ENCODE measurements around the gene ALLC.

Gene ALLC

DNA sequence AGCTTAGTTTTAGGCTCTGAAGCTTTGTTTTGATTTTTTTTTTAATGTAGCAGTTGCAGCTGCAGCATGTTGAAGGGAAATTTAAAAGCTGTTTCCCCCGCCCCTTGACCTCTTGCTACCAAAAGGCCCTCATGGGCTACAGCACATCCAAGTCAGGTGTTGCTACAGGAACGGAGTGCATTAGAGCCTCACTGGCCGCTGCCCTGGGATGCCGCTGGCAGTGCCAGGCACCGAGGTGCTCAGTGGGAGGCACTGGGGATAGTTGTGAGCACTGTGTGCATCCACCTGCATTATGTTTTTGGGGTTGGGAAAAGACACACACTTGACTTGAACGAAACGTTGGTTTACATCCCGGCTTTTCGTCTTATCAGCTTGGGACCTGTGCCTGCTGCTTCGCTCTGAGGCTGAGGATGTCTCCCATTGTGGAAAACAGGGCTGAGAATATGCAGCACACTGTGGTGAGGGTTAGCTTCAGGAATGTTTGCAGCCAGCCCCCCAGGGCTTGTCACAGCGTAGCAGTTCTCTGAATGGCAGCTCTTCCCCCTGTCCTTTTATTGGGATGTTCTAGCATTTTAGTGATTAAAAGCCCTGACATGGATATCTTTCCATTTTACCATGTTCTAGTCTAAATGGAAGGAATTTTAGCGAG is 69.5 kb downstream of the ALLC start:
- DNase-seq, result no peak

DNA sequence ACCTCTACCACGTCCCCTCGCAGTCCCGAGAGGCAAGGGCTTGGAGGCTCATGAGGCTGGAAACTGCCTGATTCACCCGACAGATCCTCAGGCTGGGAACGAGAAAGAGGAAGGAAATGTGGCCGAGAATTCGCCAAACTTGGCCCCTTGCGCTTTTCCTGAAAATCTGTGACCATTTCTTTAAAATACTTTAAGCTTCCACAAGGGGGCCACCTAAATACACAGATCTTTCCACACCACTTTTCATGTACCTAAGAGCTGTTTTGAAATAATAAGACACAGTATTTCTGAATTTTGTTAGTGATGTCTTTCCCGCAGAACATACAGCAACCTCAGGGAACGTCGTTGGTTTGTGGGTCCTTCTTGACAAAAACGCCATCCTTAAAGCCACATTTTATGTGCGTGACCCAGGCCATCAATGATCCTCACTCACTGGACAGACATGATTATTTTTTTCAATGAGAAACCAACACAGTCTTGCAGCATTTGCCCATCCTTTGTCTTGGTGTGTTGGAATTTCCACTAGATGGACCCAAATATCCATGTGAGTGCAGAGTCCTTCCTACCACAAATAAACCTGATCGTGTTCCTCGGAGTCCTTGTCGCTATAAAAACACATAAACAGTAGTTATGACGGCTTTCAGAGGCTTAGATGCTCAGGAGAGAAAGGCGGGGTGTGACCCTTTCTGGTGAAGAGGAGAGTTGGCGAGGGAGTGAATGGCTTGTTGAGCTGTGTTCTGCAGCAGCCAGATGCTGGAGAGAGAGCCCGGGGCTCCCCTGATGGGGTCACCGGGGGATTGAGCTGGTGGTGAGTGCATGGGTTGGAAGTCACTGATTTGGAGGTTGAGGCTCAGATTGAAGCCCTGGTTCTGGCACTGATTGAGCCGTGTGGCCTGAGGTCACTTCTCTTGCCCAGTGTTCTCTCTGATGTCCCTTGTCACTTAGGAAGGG is 70.4 kb downstream of the ALLC start:
- no peak for DNase-seq

DNA sequence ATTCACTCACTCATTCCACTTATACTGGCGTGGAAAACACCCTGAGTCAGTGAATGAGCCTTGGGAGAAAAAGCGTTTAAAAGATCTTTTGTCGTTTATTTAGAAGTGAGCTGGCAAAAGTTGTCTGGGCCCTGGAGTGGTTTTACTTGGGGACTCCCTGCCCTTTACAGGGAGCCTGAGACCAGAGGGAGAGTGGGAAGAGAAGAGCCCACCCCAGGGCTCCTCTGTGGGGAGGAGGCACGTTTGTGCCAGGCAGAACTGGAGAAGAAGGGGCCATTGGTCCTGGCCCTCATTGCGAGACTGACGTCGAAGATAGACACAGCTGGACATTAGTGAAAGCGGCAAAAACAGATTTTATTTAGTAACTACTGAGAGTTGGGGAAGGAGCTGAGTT is 71.1 kb downstream of the ALLC start:
- no peak for DNase-seq

DNA sequence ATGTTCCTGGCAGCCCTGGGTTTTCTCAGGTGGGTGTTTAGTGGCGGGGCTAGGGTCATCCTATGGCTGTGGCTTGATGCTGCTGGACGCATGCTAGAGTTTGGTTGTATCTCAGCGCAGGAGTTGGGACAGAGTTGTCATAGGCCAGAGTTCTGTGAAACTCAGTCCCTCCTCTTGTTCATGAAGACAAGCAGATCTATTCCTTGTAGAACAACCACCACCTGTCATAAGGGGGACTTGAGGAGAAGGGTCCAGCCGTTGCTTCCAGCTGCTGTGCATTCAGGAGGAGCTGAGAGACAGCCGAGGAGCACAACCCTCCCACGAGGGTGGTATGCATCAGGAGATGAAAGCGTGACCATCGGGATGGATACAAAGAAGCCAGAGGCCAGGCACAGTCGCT is 71.8 kb downstream of the ALLC start:
- no peak for DNase-seq

DNA sequence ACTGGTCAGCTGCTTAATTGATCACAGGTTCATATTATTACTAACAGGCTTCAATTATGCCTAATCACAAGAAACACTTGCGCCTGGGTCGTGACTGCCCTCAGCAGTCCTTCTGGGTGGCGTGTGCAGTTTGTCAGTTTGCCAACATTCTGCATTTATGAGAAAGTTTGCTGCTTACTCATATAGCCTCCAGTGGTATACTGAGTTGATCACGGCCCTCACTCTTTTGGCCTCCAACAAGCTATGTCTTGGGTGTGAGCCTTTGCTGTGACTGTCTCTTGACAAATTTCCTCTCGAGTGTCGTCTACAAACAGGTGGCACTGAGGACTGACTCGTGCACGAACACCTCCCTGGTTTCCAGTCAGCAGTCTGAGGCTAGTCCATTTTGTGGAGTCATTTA is 72.6 kb downstream of the ALLC start:
- DNase-seq, result no peak

DNA sequence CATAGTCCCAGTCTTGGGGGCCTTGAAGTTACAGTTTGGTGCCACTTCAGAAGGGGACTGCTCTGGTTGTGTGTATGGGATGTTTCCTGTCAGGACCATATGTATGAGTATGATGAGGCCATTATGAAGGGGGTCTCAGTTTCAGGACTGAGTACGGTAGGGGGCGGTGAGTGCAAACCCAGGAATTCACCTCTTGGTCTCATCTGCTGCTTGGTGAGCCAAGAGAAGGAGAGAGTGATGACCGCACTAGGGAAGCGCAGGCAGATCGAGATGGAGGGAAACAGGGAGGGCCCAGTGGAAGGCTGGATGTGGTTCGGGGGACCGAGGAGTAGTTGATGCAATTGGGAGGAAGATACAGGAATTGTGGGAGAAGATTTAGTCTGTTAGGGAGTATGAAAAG is 73.8 kb downstream of the ALLC start:
- DNase-seq, result no peak

DNA sequence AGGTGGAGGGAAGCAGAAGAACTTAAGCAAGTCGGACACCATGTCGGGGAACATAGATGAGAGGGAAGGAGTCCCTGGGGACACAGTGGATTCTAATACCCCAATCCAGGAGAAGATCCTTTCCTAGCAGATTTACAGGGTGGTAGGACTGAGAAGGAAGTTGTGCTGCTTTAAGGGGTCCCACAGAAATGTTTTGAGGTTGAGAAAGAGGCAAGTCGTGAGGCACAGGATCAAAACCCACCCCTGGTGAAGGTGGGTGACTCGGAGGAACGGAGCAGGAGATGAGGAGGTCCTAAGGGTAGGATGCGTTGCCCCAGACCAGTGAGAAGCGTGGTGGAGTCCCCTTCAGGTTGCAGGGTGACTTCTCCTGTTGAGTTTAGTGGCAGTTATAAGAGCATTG is 78.1 kb downstream of the ALLC start:
- DNase-seq, result no peak

DNA sequence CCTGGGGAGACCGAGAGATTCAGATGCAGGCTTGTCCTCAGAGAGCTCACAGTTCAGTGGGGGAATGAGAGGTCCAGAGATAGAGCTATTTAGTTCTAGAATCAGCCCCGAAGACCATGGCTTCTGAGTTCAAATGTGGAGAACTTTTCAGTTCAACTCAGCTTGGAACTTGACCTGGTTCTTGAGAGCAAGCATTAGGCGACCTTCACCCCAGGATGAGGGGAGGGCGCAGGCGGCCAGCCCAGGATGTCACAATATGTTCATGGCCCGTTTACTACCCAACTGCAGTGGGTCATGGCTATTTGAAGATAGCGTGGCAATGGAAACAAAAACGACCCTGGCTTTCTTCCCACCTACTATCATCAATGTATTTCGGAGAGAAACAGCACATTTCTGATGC is 79.1 kb downstream of the ALLC start:
- no peak for DNase-seq

DNA sequence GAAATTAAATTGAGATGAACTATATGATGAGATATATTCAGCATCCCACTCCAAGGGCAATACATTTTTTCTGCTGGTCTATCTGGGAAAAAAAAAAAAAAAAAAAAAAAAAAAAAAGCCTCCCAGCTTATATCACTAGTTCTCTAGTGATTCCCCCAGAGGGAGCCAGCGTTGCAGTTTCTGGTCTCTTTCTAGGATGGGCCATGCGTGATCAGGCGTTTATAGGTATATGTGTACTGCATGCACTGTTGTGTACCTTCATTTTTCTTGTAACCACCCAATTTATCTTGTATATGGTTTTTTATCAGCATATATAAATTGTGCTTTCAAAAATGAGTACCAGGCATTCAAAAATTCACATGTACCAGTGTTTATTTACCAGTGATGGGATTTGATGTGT is 80.5 kb downstream of the ALLC start:
- no peak for DNase-seq

DNA sequence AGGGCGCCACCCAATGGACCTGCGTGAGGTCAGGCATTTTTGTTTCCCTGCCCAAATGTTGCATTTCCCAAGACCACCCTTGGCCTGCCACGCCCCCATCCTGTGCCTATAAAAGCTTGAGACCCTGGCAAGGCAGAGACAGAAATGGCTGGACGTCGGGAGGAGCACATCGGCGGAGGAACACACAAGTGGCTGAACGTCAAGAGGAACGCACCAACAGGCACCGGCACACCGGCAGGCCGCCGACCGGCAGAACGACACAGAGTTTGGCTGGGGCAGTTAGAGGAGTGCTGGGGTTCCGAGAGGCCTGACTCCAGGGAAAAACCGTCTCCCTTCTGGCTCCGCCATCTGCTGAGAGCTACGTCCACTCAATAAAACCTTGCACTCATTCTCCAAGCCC is 81.3 kb downstream of the ALLC start:
- no peak for DNase-seq

DNA sequence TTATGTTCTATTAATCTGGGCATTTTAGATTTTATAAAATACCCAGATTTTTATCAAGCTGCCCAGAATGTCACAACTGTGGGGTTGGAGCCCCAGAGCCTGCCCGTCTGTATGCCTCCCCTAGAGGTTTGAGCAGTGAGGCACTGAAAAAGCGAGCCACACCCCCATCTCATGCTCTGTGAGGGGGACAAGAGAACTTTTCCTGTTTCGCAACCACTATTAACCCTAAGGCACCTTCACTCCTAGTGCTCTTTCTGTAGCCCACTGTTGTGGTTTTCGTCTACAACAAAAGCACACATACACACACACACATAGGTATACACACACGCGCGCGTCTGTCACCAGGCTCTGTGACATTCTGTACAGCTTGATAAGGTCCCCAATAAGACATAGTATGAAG is 83.4 kb downstream of the ALLC start:
- no peak for DNase-seq

DNA sequence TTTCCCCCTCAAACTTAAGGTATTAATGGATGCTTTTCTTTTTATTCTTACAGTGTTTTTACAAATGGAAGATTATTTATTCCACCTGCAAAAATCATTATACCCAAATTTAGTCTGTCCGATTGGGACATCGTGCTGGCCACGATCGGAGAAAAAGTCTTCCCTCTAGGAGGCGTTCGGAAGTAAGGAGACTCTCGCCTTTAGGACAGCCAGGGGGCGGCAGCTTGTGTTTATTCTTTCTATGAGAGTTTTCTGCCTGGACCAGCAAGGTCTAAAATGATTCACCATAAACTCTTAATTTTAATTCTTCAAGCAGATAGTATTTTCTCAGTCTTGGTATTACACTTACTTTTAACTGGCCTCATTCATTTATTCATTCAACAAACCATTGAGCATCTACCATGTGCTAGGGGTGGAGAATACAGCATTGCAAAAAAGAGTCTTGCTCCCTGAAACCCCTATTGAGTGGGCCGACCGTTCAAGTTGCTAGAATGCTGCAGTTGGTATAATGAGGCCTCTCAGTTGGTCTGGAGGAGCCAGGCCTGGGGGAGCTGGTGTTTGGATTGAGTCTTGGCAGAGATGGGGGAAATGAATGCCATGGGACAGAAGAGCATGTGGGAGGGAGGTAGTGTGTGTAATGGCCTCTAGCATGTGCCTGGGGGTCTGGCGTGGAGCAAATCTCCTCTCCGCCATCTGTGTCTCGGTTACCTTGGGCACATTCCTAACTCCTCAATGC is 84.0 kb downstream of the ALLC start:
- DNase-seq, result no peak

DNA sequence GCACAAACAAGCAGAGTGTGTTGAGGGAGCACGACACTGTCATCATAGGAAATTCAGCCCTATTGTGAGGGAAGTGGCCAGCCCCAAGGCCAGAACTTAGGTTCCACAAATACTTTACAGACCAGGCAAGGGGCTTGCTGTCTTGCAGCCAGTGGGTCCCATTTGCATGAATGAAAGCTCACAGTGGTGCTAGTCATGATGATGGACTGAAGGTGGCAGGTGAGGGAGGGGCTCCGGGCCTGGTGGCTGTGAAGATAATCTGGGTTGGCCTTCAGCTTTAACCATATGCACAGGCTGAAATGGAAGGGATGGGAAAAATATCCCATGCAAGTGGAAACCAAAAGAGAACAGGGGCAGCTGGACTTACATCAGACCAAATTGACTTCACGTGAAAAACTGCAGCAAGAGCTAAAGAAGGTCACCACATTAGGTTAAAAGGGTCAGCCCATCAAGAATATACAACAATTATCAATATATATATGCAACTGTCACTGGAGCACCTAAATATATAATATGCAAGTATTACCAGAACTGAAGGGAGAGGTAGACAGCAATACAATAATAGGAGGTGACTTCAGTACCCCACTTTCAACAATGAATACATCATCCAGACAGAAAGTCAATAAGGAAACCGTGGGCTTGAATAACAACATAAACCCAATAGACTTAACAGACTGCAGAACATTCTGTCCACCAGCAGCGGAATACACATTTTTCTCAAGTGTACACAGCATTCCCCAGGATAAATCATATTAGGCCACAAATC is 84.9 kb downstream of the ALLC start:
- no peak for DNase-seq

DNA sequence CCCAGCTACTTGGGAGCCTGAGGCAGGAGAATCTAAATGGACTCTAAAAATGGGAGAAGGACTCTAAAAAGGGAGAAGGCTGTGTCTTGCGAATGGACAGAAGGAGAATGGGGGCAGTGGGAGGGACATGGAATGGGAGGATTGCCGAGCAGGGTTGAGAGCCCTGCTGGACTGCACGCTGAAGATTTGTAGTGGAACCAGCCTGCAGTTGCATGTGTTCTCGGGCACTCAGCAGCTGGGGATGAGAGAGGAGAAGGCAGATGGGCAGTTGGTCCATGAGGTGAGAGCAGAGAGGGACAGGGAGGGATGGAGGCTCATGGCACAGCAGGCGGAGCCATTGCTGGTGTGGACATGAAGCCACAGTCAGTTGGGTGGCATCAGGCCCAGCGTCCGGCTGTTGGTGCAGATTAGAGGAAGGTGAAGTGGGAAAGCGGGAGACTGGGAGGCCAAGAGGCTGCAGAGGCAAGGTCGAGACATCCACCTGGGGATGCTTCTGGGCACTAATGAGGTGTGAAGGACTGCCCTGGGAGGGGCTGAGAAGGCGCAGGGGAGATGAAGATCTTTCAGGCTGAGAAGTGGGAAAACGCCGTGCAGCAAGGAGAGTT is 86.1 kb downstream of the ALLC start:
- DNase-seq, result no peak

DNA sequence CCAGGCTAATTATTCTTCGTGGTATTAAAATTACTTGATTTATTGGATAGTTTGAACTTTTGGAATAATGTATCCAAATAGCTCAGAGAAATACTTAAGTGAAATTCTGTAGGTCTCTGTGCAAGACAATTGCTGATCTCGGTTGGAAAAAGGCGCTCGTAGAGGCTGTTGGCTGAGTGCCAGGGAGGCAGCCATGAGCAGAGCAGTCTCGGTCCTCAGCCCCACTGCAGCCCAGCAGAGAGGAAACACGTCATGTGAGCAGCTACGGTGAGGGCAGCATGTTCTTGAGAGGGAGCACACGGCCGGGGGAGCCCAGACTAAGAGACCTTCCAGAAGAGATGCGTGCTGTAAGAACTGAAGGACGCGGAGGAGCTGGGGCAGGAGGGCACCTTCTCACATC is 87.9 kb downstream of the ALLC start:
- no peak for DNase-seq

DNA sequence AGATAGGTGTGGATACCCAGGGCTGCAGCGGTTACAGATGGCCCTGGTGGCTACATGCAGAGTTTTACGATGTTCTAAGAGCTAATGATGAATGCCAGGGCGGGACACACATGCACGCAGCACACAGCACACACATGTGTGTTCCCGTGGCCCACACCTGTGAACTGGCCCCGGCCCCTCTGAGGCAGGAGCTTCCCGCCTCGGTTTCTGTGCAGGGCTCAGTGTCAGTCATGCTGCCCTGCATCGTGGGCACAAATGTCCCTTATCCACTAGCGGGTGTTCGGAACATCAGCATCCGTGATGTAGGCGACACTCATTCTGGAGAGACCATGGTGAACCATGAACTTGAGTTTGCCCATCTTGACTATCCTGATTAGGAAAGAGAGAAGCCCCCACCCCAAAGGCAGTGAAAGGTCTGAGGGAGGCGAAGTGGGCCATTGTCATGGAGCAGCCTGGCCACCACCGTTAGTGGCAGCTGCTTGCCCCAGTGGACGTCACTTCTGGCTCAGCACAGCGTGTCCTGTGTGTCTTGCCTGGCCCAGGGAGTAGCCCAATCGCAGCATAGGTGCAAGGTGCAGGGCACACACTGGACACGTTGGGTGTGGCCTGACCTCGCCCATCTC is 89.1 kb downstream of the ALLC start:
- no peak for DNase-seq

DNA sequence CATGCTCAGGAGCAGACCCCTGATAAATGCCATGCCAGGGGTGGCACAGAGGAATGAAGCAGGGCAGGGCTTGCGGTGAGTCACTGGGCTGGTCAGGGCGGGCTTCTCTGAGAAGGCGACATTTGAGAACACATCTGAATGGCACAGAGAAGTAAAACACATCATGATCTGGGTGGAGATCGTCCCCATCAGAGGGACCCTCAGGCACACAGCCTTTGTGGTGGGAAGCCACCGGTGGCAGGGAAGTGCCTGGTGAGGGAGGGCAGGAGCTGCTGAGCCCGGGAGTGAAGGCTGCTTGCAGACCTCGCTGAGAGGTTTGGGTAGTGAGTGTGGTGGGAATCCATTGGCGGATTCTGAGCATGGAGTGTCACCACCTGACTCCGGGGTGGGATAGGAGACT is 89.8 kb downstream of the ALLC start:
- no peak for DNase-seq

DNA sequence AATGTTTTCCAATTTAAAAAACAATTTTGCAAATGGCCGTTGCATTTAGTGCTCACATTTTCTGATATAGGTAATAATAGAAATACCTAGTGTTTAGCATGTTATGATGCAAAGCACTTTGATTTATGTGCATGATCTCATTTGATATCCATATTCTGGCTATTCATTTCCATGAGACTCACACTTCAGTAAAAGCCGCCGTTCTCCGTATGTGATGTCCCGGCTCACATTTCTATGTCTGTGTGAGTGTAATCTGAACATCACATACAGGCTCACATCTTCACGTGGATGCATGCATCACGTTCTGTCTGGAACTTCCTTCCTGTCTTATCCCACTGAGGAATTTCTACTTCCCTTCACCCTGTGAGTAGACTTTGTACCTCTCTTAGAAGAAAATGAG is 91.2 kb downstream of the ALLC start:
- no peak for DNase-seq

DNA sequence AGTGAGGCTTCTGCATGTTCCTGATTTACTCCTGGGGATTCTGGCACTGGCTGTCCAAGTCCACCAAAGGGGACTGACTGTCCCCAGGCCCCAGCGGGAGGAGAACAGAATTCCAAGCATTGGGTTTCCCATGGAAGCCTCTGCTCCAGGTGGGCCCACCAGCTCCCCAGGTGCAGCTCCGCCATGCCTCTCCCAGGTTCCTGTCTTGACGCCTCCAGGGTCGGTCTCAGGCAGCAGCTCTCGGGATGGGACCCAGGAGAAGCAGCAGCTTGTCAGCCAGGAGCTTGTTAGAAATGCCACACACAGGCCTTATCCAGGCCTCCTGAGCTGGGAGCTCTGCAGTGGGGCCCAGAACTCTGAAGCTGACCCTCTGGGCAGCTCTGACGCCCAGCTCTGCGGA is 93.3 kb downstream of the ALLC start:
- no peak for DNase-seq

DNA sequence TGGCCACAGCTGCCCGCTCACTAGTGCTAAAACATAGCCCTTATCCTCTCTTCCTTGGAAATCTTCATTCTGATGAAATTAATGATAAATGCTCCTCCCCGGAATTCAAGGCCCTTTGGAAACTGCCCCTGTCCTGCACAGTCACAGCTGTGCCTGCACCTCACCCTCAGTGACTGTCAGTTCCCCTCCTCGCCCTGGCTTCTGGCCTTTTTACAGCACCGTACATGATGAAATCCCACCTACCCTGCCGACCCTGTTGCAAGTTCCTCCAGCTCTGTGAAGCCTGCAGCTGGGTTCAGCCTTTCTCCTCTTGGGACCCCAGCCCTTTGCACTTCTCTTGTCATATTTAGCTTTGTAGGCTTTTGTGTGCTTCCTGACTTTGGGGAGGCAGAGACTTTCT is 93.8 kb downstream of the ALLC start:
- DNase-seq, result no peak
